Neural progenitor cell (in vitro differentiated cells): ENCODE results near the gene STEEP1. TPM values are rescaled to one million over a fixed set of nuclear protein-coding genes. Genes with fewer than 3 reads are reported as not detected.

Experiments used
- DNase-seq: peaks from one replicate; pipeline ENCODE4 v3.0.0-alpha.2; 2016; ENCODE audit warnings: low spot score
- H2AFZ ChIP-seq: fragments of 200-600 bp; sonication (generic); replicated peaks from 2 replicates; pipeline ENCODE4 v1.6.1; 2016; ENCODE audit warnings: antibody characterized with exemption
- H3F3A ChIP-seq: fragments of 200-600 bp; sonication (generic); 2 replicates; pipeline ENCODE4 v1.6.1; 2016; ENCODE audit warnings: antibody characterized with exemption, low read depth
- H3K27ac ChIP-seq: fragments of 200-600 bp; sonication (generic); 2 replicates; pipeline ENCODE4 v1.5.1; 2016; ENCODE audit warnings: mild to moderate bottlenecking
- H3K27me3 ChIP-seq: fragments of 200-600 bp; sonication (generic); 2 replicates; pipeline ENCODE4 v1.6.1; 2016; ENCODE audit warnings: mild to moderate bottlenecking, moderate library complexity
- H3K36me3 ChIP-seq: fragments of 200-600 bp; sonication (generic); 2 replicates; pipeline ENCODE4 v1.5.1; 2016
- H3K4me1 ChIP-seq: fragments of 200-600 bp; sonication (generic); 2 replicates; pipeline ENCODE4 v1.6.1; 2016; ENCODE audit warnings: mixed run types
- H3K4me2 ChIP-seq: fragments of 200-600 bp; sonication (generic); 2 replicates; pipeline ENCODE4 v1.6.1; 2016
- H3K4me3 ChIP-seq: fragments of 200-600 bp; sonication (generic); 2 replicates; pipeline ENCODE4 v1.5.1; 2016
- H3K79me2 ChIP-seq: fragments of 200-600 bp; sonication (generic); 2 replicates; pipeline ENCODE4 v1.6.1; 2016; ENCODE audit warnings: low read depth
- H3K9ac ChIP-seq: fragments of 200-600 bp; sonication (generic); 2 replicates; pipeline ENCODE4 v1.6.1; 2016
- H3K9me3 ChIP-seq: fragments of 200-600 bp; sonication (generic); 2 replicates; pipeline ENCODE4 v1.5.1; 2016; ENCODE audit warnings: low read depth
- H4K20me1 ChIP-seq: fragments of 200-600 bp; sonication (generic); 2 replicates; pipeline ENCODE4 v1.6.1; 2016; ENCODE audit warnings: low read depth
- H3K27ac Mint-ChIP-seq: 3 replicates; pipeline ENCODE4 v1.8.0; 2021; ENCODE audit warnings: mixed read lengths
- H3K27me3 Mint-ChIP-seq: 2 replicates; pipeline ENCODE4 v1.8.0; 2022; ENCODE audit warnings: low read depth, mild to moderate bottlenecking, inconsistent platforms, moderate library complexity, mixed read lengths; ENCODE audit not compliant: insufficient read depth
- H3K36me3 Mint-ChIP-seq: 3 replicates; pipeline ENCODE4 v1.8.0; 2021; ENCODE audit warnings: mixed read lengths
- H3K4me1 Mint-ChIP-seq: 3 replicates; pipeline ENCODE4 v1.8.0; 2021; ENCODE audit warnings: mixed read lengths
- H3K4me3 Mint-ChIP-seq: 3 replicates; pipeline ENCODE4 v1.8.0; 2021; ENCODE audit warnings: mild to moderate bottlenecking, moderate library complexity, mixed read lengths
- H3K9me3 Mint-ChIP-seq: 3 replicates; pipeline ENCODE4 v1.8.0; 2020; ENCODE audit warnings: mixed read lengths
- EZH2 ChIP-seq: fragments of 200-600 bp; sonication (generic); IDR thresholded peaks from 2 replicates; pipeline ENCODE4 v1.6.1; 2017; ENCODE audit warnings: antibody characterized with exemption, mild to moderate bottlenecking, moderate library complexity
- EZH2phosphoT487 ChIP-seq: fragments of 200-600 bp; sonication (generic); IDR thresholded peaks from 2 replicates; pipeline ENCODE4 v1.6.1; 2017; ENCODE audit warnings: antibody characterized with exemption
- total RNA-seq: library from RNA; depleted of rRNA; stranded (reverse); fragments of >200 nt; gene quantifications from 2 replicates; pipeline ENCODE4 v1.2.3, GENCODE V29; 2015; ENCODE audit warnings: low replicate concordance
- TF ChIP-seq, protein P1 (sequence below): fragments of 200-600 bp; sonication (generic); IDR thresholded peaks from 2 replicates; pipeline ENCODE4 v1.5.1; 2017; ENCODE audit warnings: antibody characterized with exemption, mild to moderate bottlenecking

STEEP1 gene
- total RNA-seq, 1 donor from 2014 or later: 53.5 TPM

DNA sequence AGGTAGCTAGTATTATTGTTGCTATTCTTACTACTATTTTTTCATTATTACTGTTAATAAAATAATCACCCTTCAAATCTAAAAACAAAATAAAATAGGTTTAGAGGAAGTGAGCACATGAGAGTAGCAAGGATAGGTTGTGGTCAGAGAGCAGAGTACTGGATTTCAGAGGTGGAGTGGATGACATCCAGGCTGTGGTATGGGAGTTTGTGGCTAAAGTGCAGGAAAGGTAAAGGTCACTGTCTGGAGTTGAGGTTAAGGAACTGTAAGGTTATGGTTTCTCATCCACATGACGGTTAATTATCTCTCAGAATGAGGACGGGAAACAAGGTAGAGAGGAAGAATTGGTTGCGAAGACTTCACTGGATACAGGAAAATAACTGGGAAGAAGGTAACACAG, 27.7 kb downstream of the STEEP1 start:
- no peaks in the 10 kb centered on the region for H3K9me3 ChIP-seq
- no peak for DNase-seq
- H3K27me3 ChIP-seq: no peaks in the 10 kb centered on the region
- no peak overlapping the region for H2AFZ ChIP-seq
- TF ChIP-seq, protein P1, sequence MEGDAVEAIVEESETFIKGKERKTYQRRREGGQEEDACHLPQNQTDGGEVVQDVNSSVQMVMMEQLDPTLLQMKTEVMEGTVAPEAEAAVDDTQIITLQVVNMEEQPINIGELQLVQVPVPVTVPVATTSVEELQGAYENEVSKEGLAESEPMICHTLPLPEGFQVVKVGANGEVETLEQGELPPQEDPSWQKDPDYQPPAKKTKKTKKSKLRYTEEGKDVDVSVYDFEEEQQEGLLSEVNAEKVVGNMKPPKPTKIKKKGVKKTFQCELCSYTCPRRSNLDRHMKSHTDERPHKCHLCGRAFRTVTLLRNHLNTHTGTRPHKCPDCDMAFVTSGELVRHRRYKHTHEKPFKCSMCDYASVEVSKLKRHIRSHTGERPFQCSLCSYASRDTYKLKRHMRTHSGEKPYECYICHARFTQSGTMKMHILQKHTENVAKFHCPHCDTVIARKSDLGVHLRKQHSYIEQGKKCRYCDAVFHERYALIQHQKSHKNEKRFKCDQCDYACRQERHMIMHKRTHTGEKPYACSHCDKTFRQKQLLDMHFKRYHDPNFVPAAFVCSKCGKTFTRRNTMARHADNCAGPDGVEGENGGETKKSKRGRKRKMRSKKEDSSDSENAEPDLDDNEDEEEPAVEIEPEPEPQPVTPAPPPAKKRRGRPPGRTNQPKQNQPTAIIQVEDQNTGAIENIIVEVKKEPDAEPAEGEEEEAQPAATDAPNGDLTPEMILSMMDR: no peak
- no peak overlapping the region for H3K27ac Mint-ChIP-seq
- peaks cover 6% of the 10 kb centered on the region for H3K9me3 Mint-ChIP-seq
- no peaks in the 10 kb centered on the region for H3F3A ChIP-seq
- H3K4me3 ChIP-seq: no peak overlapping the region
- no peaks in the 10 kb centered on the region for H3K36me3 ChIP-seq
- H3K27ac ChIP-seq: no peak overlapping the region
- H3K4me1 Mint-ChIP-seq: no peaks in the 10 kb centered on the region
- H4K20me1 ChIP-seq: no peaks in the 10 kb centered on the region
- no peaks in the 10 kb centered on the region for H3K79me2 ChIP-seq
- H3K4me2 ChIP-seq: no peak overlapping the region
- H3K4me3 Mint-ChIP-seq: no peak overlapping the region
- no peaks in the 10 kb centered on the region for H3K4me1 ChIP-seq
- H3K27me3 Mint-ChIP-seq: peaks cover 3% of the 10 kb centered on the region
- peaks cover 6% of the 10 kb centered on the region for H3K36me3 Mint-ChIP-seq
- H3K9ac ChIP-seq: no peak overlapping the region

DNA sequence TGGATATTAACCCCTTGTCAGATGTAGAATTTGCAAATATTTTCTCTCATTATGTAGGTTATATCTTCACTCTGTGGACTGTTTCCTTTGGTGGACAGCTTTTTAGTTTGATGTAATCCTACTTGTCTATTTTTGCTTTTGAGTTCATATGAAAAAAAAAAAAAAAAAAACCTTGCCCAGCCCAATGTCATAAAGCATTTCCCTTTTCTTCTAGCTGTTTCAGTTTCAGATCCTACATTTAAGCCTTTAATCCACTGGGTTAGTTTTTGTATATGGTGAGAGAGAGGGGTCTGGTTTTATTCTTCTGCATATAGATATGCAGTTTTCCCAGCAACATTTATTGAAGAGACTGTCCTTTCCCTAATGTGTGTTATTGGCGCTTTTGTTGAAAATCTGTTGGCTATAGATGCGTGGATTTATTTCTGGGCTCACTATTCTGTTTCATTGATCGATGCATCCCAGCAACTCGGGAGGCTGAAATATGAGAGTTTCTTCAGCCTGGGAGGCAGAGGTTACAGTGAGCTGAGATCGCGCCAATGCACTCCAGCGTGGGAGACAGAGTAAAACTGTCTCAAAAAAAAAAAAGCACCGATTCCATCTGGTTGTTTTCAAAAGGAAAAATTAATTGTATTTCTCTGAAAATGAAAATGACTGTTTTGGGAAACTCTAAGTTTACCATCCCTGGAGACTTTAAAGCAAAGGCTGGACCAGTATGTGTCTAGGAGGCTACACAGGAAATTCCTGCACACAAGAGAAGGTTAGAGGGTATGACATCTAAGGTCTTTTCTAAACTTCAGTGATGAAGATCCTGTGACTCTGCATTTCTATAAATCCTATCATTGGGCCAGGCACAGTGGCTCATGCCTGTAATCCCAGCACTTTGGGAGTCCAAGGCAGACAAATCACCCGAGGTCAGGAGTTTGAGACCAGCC, 35.6 kb downstream of the STEEP1 start:
- Histone ChIP-seq H3K4me1 (no peaks in the 10 kb centered on the region), H4K20me1 (no peaks in the 10 kb centered on the region), H3K4me3 (no peak overlapping the region), H2AFZ (no peak overlapping the region), H3K9ac (no peak overlapping the region), H3K9me3 (no peaks in the 10 kb centered on the region), H3K27me3 (no peaks in the 10 kb centered on the region), H3K4me2 (no peak overlapping the region), H3K27ac (no peak overlapping the region), H3F3A (no peaks in the 10 kb centered on the region), H3K36me3 (no peaks in the 10 kb centered on the region), H3K79me2 (no peaks in the 10 kb centered on the region)
- Mint-ChIP-seq H3K4me1 (no peaks in the 10 kb centered on the region), H3K27ac (no peak overlapping the region), H3K27me3 (peaks cover 5% of the 10 kb centered on the region), H3K4me3 (no peak overlapping the region), H3K9me3 (peaks cover 11% of the 10 kb centered on the region), H3K36me3 (no peaks in the 10 kb centered on the region)
- no peak for DNase-seq
- TF ChIP-seq EZH2: no peak
- no peak for TF ChIP-seq EZH2phosphoT487
- TF ChIP-seq, protein P1: no peak

DNA sequence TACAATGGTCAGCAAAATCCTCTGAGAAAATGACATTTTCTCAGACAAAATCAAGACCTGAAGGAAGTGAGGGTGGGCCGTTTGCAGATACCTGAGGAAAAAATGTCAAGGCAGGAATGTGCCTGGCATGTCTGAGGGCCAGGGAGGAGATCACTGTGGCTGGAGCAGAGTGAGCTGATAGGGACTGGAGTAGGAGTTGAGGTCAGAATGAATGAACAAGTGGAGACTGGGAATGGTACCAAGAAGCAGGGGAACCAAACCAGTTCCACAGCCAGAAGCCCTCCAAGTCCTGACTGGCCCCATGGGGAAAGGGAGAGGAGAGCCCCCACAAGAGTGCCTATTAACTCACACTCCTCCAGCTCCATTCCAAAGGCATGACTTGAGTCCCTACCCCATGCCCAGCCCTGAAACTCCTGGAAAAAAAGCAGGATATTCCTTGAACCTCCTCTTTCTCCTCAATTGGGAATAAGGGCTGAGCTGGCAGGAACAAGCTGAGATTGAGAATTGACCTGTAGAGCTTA, 41.5 kb downstream of the STEEP1 start:
- H4K20me1 ChIP-seq: no peaks in the 10 kb centered on the region
- H3K27ac ChIP-seq: no peak overlapping the region
- H3K4me3 ChIP-seq: no peak overlapping the region
- no peak overlapping the region for H2AFZ ChIP-seq
- H3F3A ChIP-seq: no peaks in the 10 kb centered on the region
- no peaks in the 10 kb centered on the region for H3K36me3 ChIP-seq
- no peak overlapping the region for H3K4me3 Mint-ChIP-seq
- no peaks in the 10 kb centered on the region for H3K79me2 ChIP-seq
- no peaks in the 10 kb centered on the region for H3K36me3 Mint-ChIP-seq
- no peak overlapping the region for H3K27ac Mint-ChIP-seq
- DNase-seq: no peak
- H3K27me3 ChIP-seq: no peaks in the 10 kb centered on the region
- H3K4me1 ChIP-seq: no peaks in the 10 kb centered on the region
- H3K9me3 Mint-ChIP-seq: peaks cover 6% of the 10 kb centered on the region
- TF ChIP-seq, protein P1: no peak
- TF ChIP-seq EZH2phosphoT487: no peak
- TF ChIP-seq EZH2: no peak
- no peak overlapping the region for H3K9ac ChIP-seq
- peaks cover 2% of the 10 kb centered on the region for H3K27me3 Mint-ChIP-seq
- H3K4me2 ChIP-seq: no peak overlapping the region
- no peaks in the 10 kb centered on the region for H3K9me3 ChIP-seq
- no peaks in the 10 kb centered on the region for H3K4me1 Mint-ChIP-seq
